IMR-90 (cell line): Measurements from ENCODE around the gene ACTG2. TPM values are rescaled to one million over a fixed set of nuclear protein-coding genes. Genes with fewer than 3 reads are reported as not detected.
"Not testable (repeated sequence)": the region's sequence is repeated elsewhere in the genome, so short reads cannot be mapped to it uniquely, and the experiment has no call there.

ENCODE experiments used
- ATAC-seq: fragments of 200-7000 bp; cut with Tn5 transposase; 2 replicates; pipeline ENCODE4 v1.9.1; 2020; ENCODE audit warnings: low read depth, mild to moderate bottlenecking, moderate library complexity
- BruUV-seq: library from RNA; stranded (reverse); fragments of 400-500 nt; replicated peaks from 2 replicates; lab custom pipeline; 2021; lab: Mats Ljungman, UMichigan
- CTCF ChIA-PET: fragments of 300-600 bp; formaldehyde crosslinking; extraction: SDS; loops from one replicate; lab custom pipeline; 2021; ENCODE audit warnings: antibody characterized with exemption; lab: Yijun Ruan, JAX
- POLR2A ChIA-PET: fragments of 300-600 bp; sonication (Branson Sonifier 250); formaldehyde crosslinking; loops from one replicate; lab custom pipeline; 2022; ENCODE audit warnings: antibody characterized with exemption; ENCODE audit not compliant: unreplicated experiment; lab: Charles Lee
- DNase-seq: peaks from one replicate; pipeline ENCODE4 v3.0.0; 2013
- H2AFZ ChIP-seq: replicated peaks from 2 replicates; pipeline ENCODE3; 2013; ENCODE audit warnings: low read length, mild to moderate bottlenecking; ENCODE audit not compliant: poor library complexity
- H2AK5ac ChIP-seq: 2 replicates; pipeline ENCODE4 v1.6.1; 2013; ENCODE audit warnings: low read depth, low read length, inconsistent platforms
- H2AK9ac ChIP-seq: replicated peaks from 2 replicates; pipeline ENCODE3; 2013; ENCODE audit warnings: mild to moderate bottlenecking, low read depth, low read length, moderate library complexity; ENCODE audit not compliant: poor library complexity
- H2BK120ac ChIP-seq: 2 replicates; pipeline ENCODE4 v1.6.1; 2013; ENCODE audit warnings: low read depth, low read length, inconsistent platforms
- H2BK15ac ChIP-seq: 3 replicates; pipeline ENCODE4 v1.6.1; 2013; ENCODE audit warnings: low read depth, low read length, inconsistent platforms
- H2BK20ac ChIP-seq: 2 replicates; pipeline ENCODE4 v1.6.1; 2013; ENCODE audit warnings: low read depth, mild to moderate bottlenecking, inconsistent platforms, low read length, moderate library complexity
- H2BK5ac ChIP-seq: 2 replicates; pipeline ENCODE4 v1.6.1; 2013; ENCODE audit warnings: mild to moderate bottlenecking, low read depth, low read length, inconsistent platforms; ENCODE audit not compliant: poor library complexity, severe bottlenecking
- H3K14ac ChIP-seq: replicated peaks from 2 replicates; pipeline ENCODE4 v1.6.1; 2013; ENCODE audit warnings: low read depth, low read length, inconsistent platforms
- H3K18ac ChIP-seq: 2 replicates; pipeline ENCODE4 v1.6.1; 2013; ENCODE audit warnings: low read depth, low read length, control low read depth
- H3K23ac ChIP-seq: 2 replicates; pipeline ENCODE4 v1.6.1; 2013; ENCODE audit warnings: low read depth, low read length, inconsistent platforms
- H3K27ac ChIP-seq: 2 replicates; pipeline ENCODE4 v1.5.1; 2013; ENCODE audit warnings: mild to moderate bottlenecking, control low read depth, low read length; ENCODE audit not compliant: insufficient read depth
- H3K27me3 ChIP-seq: 2 replicates; pipeline ENCODE4 v1.6.1; 2013; ENCODE audit warnings: low read length; ENCODE audit not compliant: control insufficient read depth, insufficient read depth
- H3K36me3 ChIP-seq: 2 replicates; pipeline ENCODE4 v1.6.1; 2013; ENCODE audit warnings: low read length, mixed read lengths; ENCODE audit not compliant: control insufficient read depth, insufficient read depth
- H3K4ac ChIP-seq: 2 replicates; pipeline ENCODE4 v1.6.1; 2013; ENCODE audit warnings: low read depth, low read length, inconsistent platforms
- H3K4me1 ChIP-seq: 2 replicates; pipeline ENCODE4 v1.6.1; 2013; ENCODE audit warnings: low read length, mixed read lengths; ENCODE audit not compliant: control insufficient read depth, insufficient read depth
- H3K4me2 ChIP-seq: 2 replicates; pipeline ENCODE4 v1.6.1; 2013; ENCODE audit warnings: low read depth, mild to moderate bottlenecking, control low read depth, low read length, moderate library complexity
- H3K4me3 ChIP-seq: 2 replicates; pipeline ENCODE4 v1.5.1; 2013; ENCODE audit warnings: low read depth, mild to moderate bottlenecking, control low read depth, low read length, moderate library complexity; ENCODE audit not compliant: insufficient read depth
- H3K56ac ChIP-seq: 2 replicates; pipeline ENCODE4 v1.6.1; 2013; ENCODE audit warnings: low read length, inconsistent platforms; ENCODE audit not compliant: insufficient read depth; ENCODE audit errors: extremely low read depth
- H3K79me1 ChIP-seq, 2 experiments: 2 replicates each; pipeline ENCODE4 v1.6.1; 2013; ENCODE audit warnings: low read length in 2 of 2, inconsistent platforms in 1 of 2, low read depth in 1 of 2
- H3K9ac ChIP-seq: 2 replicates; pipeline ENCODE4 v1.6.1; 2013; ENCODE audit warnings: low read depth, low read length, control low read depth
- H3K9me1 ChIP-seq: 2 replicates; pipeline ENCODE4 v1.6.1; 2013; ENCODE audit warnings: low read length, inconsistent platforms; ENCODE audit not compliant: insufficient read depth
- H3K9me3 ChIP-seq: 2 replicates; pipeline ENCODE4 v1.6.1; 2013; ENCODE audit warnings: low read length; ENCODE audit not compliant: control insufficient read depth, insufficient read depth
- H4K20me1 ChIP-seq: 2 replicates; pipeline ENCODE4 v1.6.1; 2013; ENCODE audit warnings: low read length, inconsistent platforms; ENCODE audit not compliant: insufficient read depth
- H4K5ac ChIP-seq: 2 replicates; pipeline ENCODE4 v1.6.1; 2013; ENCODE audit warnings: mild to moderate bottlenecking, low read depth, low read length, control low read depth
- H4K8ac ChIP-seq, 2 experiments: 2 replicates each; pipeline ENCODE4 v1.6.1; 2013; ENCODE audit warnings: low read depth in 2 of 2, low read length in 2 of 2, control low read depth in 1 of 2, inconsistent platforms in 1 of 2
- H4K91ac ChIP-seq: 2 replicates; pipeline ENCODE4 v1.6.1; 2013; ENCODE audit warnings: low read depth, low read length, inconsistent platforms; ENCODE audit not compliant: insufficient read depth
- CEBPB ChIP-seq: IDR thresholded peaks from 2 replicates; pipeline ENCODE4 v1.6.1; 2012; ENCODE audit warnings: low read depth, low read length, improper control_type of control experiment
- CHD1 ChIP-seq: IDR thresholded peaks from 2 replicates; pipeline ENCODE4 v1.6.1; 2012; ENCODE audit warnings: low read depth, low read length, improper control_type of control experiment
- RAD21 ChIP-seq: IDR thresholded peaks from 2 replicates; pipeline ENCODE4 v1.6.1; 2012; ENCODE audit warnings: low read length, improper control_type of control experiment
- WGBS, 2 experiments: methylation state at CpG; one replicate each; pipeline versions ENCODE4 v1.1.5 to v1.1.7; 2013; ENCODE audit warnings: missing lambda C conversion rate in 2 of 2; ENCODE audit not compliant: insufficient read length in 1 of 2; ENCODE audit errors: extremely low coverage in 2 of 2; 5-methylcytosine and 5-hydroxymethylcytosine counted together
- dilution Hi-C: fragments of 300-500 bp; cut with HindIII; formaldehyde crosslinking; loops from one replicate; pipeline ENCODE4 v1.14.3; 2018; ENCODE audit warnings: low sequenced_read_pairs; ENCODE audit not compliant: unreplicated experiment
- in situ Hi-C: fragments of 300-500 bp; cut with MboI; formaldehyde crosslinking; loops from 3 replicates; pipeline ENCODE4 v1.14.3; 2019; ENCODE audit warnings: low sequenced_read_pairs, inconsistent platforms, mixed read lengths
- intact Hi-C: fragments of 100-400 bp; cut with micrococcal nuclease; formaldehyde crosslinking; loops from 2 replicates; pipeline ENCODE4 v1.10.0; 2022
- polyA plus RNA-seq, 3 experiments: library from polyadenylated mRNA; depleted of rRNA; stranded (reverse); fragments of >200 nt; gene quantifications; 2 replicates each; pipeline ENCODE4 v1.2.3, GENCODE V29; 2012; ENCODE audit warnings: low replicate concordance in 1 of 3
- total RNA-seq: library from RNA; depleted of rRNA; stranded (reverse); fragments of >200 nt; gene quantifications from 2 replicates; pipeline ENCODE4 v1.2.3, GENCODE V29; 2012

ACTG2 gene
- total and polyA plus RNA-seq, 2 of the 4 experiments (the other 2 are of a cell fraction), result 523 to 899 TPM

GRCh38 chr2:73903313-73903712 lies 10.5 kb downstream of the ACTG2 start:
- dilution Hi-C loops (no loop called here), intact Hi-C loops (no loop called here), in situ Hi-C loops (no loop called here)
- Histone ChIP-seq H3K9ac (no peak overlapping the region), H4K20me1 (peaks cover 74% of the 10 kb centered on the region), H2BK5ac (no peak overlapping the region), H2BK20ac (no peak overlapping the region), H4K91ac (no peak overlapping the region), H3K4me1 (peaks cover 2% of the 10 kb centered on the region; the same call in 1 of the 2 replicates), H3K4me2 (no peak overlapping the region), H3K9me3 (no peaks in the 10 kb centered on the region), H3K79me1 (peaks cover 31 to 64% of the 10 kb centered on the region in 2 experiments), H3K18ac (no peak overlapping the region), H2BK120ac (no peak overlapping the region), H4K8ac (no peak overlapping the region), H2AK9ac (no peak overlapping the region), H4K5ac (no peak overlapping the region), H3K14ac (no peak overlapping the region), H3K9me1 (peaks cover 14% of the 10 kb centered on the region), H3K23ac (no peak overlapping the region), H3K27ac (no peak overlapping the region), H3K4ac (no peak overlapping the region), H3K4me3 (no peak overlapping the region), H2AK5ac (no peak overlapping the region), H3K56ac (no peak overlapping the region), H3K27me3 (no peaks in the 10 kb centered on the region), H2AFZ (no peak overlapping the region), H2BK15ac (no peak overlapping the region), H3K36me3 (peaks cover 46% of the 10 kb centered on the region)
- DNase-seq, result no peak
- no TSS peak for BruUV-seq
- WGBS, 2 experiments, result no CpG with 5 or more reads among the region's 4 CpGs
- ChIA-PET POLR2A (no interaction called here), CTCF (interaction anchor here (0.7 kb wide), 1 partner anchor 17 kb away, joined by 6 read pairs; no protein-coding TSS in a partner anchor)
- ATAC-seq, result no peak
- TF ChIP-seq CHD1, result no peak
- no peak for TF ChIP-seq CEBPB
- no peak for TF ChIP-seq RAD21

GRCh38 chr2:73903949-73904613 lies 11.3 kb downstream of the ACTG2 start:
- H2AK5ac ChIP-seq, H3K4me3 ChIP-seq, H2BK120ac ChIP-seq, H3K27me3 ChIP-seq, H3K9ac ChIP-seq, H3K18ac ChIP-seq, dilution Hi-C loops, H2AFZ ChIP-seq, in situ Hi-C loops, POLR2A ChIA-PET, intact Hi-C loops, H2BK15ac ChIP-seq, H2BK20ac ChIP-seq, H2AK9ac ChIP-seq, DNase-seq, ATAC-seq, H3K56ac ChIP-seq, H4K91ac ChIP-seq, H4K8ac ChIP-seq, H3K14ac ChIP-seq, H2BK5ac ChIP-seq, H3K4ac ChIP-seq, H3K23ac ChIP-seq, H3K9me3 ChIP-seq, H3K4me2 ChIP-seq, H3K27ac ChIP-seq, H4K5ac ChIP-seq, BruUV-seq, H3K4me1 ChIP-seq: not testable (repeated sequence)
- peaks cover 53% of the 10 kb centered on the region for H3K36me3 ChIP-seq
- no CpG with 5 or more reads among the region's 5 CpGs for WGBS, 2 experiments
- peaks cover 38 to 66% of the 10 kb centered on the region in 2 experiments for H3K79me1 ChIP-seq
- CTCF ChIA-PET, result interaction anchor here (0.7 kb wide), 1 partner anchor 16 kb away, joined by 6 read pairs; no protein-coding TSS in a partner anchor
- H3K9me1 ChIP-seq, result peaks cover 12% of the 10 kb centered on the region
- H4K20me1 ChIP-seq, result peaks cover 75% of the 10 kb centered on the region
